ENCODE data around the gene NVL.

The NVL gene

DNA sequence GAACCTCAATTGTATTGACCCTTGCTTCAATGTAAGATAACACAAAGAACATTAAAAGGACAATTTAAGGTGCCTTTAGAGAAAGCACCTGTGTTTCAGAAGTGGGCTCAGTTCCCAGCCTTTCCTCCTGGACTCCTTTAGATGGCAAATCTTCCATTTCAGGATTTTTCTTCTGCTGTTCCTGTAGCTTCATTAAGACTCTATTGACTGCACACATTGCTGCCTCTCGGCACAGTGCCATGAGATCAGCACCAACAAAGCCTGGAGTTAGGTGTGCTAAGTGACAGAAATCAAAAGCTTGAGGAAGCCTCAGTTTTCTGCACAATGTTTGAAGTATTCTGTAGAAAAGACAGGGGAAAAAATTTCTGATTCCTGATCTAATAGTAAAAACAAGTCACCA, 40.6 kb downstream of the NVL start:
- intact Hi-C loops (cut with micrococcal nuclease) = loop anchor here (10.0 kb wide), 1 partner anchor 85 kb away; no protein-coding TSS in a partner anchor
- Mint-ChIP-seq H3K27ac (no peak overlapping the region), H3K4me1 (ENCODE audit: low read depth) (no peaks in the 10 kb centered on the region), H3K4me3 (no peak overlapping the region), H3K36me3 (ENCODE audit: low read depth) (peaks cover 74% of the 10 kb centered on the region), H3K27me3 (no peaks in the 10 kb centered on the region), H3K9me3 (no peaks in the 10 kb centered on the region)

DNA sequence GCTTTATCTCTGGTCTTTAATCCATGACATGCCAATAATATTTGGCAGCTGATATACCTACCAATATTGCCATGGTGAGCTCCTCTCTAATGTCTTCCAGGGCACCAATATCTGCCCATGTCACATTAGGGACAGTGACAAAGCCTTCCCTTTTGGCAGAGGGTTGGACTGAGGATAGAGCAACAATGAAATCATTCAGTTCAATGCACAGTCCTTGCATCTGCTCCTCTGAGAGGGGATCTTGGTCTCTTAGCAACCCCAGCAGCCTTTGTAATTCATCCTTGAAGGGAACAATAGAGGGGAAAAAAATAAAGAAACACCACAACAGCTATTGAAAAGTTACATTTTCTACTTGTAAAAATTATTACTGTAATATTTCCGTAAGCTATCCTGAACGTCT, 42.3 kb downstream of the NVL start:
- no peak overlapping the region for H3K4me3 Mint-ChIP-seq
- no peak overlapping the region for H3K27ac Mint-ChIP-seq
- intact Hi-C loops (cut with micrococcal nuclease) = loop anchor here (10.0 kb wide), 1 partner anchor 87 kb away; no protein-coding TSS in a partner anchor
- peaks cover 69% of the 10 kb centered on the region for H3K36me3 Mint-ChIP-seq (ENCODE audit: low read depth)
- no peaks in the 10 kb centered on the region for H3K4me1 Mint-ChIP-seq (ENCODE audit: low read depth)
- no peaks in the 10 kb centered on the region for H3K9me3 Mint-ChIP-seq
- H3K27me3 Mint-ChIP-seq = no peaks in the 10 kb centered on the region

DNA sequence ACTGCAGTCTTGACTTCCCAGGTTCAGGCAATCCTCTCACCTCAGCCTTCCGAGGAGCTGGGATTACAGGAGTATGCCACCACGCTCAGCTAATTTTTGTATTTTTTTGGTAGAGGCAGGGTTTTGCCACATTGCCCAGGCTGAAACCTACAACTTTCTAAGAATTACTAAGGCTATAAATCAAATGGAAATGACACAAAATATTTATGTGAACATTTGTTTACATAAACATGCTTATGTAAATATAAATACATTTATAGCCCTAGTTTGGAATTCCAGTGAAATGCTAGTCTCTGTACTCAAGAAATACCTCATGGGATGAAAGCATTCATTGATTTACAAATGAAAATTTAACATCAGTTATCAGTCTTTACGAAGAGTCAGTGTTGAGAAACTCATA, 47.8 kb downstream of the NVL start:
- no peaks in the 10 kb centered on the region for H3K27me3 Mint-ChIP-seq
- H3K4me1 Mint-ChIP-seq (ENCODE audit: low read depth) = no peaks in the 10 kb centered on the region
- intact Hi-C loops (cut with micrococcal nuclease) = loop anchor here (10.0 kb wide), 1 partner anchor 93 kb away; no protein-coding TSS in a partner anchor
- H3K36me3 Mint-ChIP-seq (ENCODE audit: low read depth) = peaks cover 79% of the 10 kb centered on the region
- no peak overlapping the region for H3K4me3 Mint-ChIP-seq
- H3K9me3 Mint-ChIP-seq = no peaks in the 10 kb centered on the region
- no peak overlapping the region for H3K27ac Mint-ChIP-seq

DNA sequence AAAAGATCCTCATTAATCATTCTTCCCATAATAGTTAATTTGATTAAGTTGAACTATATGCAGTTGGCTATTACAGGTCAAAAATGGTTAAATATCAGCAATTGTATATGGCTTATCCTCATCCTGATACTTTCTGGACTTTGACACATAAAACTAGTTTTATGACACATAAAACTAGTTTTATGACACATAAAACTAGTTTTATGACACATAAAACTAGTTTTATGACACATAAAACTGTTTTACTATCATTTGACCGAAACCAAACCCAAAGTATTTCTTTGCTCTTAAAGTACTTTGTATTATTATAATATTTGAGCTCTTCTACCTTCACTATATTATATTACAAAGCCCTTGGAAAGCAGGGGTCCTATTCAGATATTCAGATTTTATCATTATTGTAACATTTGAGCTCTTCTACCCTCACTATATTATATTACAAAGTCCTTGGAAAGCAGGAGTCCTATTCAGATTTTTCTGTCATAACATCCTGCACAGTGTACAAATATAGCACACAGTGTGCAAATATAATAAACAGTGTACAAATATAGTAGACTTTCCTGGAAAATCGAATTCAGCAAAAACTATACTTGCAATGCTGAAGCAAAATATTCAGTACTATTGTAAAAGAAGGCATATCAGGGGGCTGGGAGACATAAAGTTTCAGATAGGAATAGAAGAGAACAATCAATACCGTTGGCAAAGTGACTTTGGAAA, 53.0 kb downstream of the NVL start:
- no peak overlapping the region for H3K4me3 Mint-ChIP-seq
- H3K27ac Mint-ChIP-seq = no peak overlapping the region

DNA sequence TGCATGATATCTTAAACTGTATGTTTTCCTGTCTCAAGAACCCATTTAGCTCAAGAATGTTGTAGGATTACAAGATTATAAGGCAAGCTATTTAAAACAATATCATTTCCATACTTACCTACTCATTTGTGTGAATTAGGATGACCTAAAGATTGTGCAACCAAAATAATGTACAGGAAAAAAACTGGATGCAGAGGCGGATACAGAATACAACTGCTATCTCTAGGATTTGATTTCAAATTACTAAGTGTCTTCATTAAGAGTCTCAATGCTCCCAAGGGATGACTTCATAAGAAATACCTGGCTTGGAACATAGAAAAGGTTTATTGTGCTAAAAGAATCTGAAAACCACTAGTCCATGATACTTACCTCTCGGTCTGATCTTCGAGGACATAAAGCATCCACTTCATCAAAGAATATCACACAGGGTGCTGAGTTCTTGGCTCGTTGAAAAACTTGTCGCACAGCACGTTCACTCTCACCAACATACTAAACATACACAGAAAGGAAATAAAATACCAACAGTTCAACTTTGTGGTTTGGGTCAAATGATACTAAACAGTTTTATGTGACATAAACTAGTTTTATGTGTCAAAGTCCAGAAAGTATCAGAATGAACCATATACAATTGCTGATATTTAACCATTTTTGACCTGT, 54.9 kb downstream of the NVL start:
- no peak overlapping the region for H3K4me3 Mint-ChIP-seq
- H3K27ac Mint-ChIP-seq = no peak overlapping the region
- no peaks in the 10 kb centered on the region for H3K4me1 Mint-ChIP-seq (ENCODE audit: low read depth)
- H3K9me3 Mint-ChIP-seq = no peaks in the 10 kb centered on the region
- peaks cover 71% of the 10 kb centered on the region for H3K36me3 Mint-ChIP-seq (ENCODE audit: low read depth)
- H3K27me3 Mint-ChIP-seq = no peaks in the 10 kb centered on the region
- intact Hi-C loops (cut with micrococcal nuclease) = no loop called here

More for the DNA sequence above, 53.0 kb downstream of the NVL start:
- Mint-ChIP-seq H3K4me1 (ENCODE audit: low read depth) (no peaks in the 10 kb centered on the region), H3K36me3 (ENCODE audit: low read depth) (peaks cover 78% of the 10 kb centered on the region), H3K9me3 (no peaks in the 10 kb centered on the region), H3K27me3 (no peaks in the 10 kb centered on the region)
- intact Hi-C loops (cut with micrococcal nuclease) = no loop called here

DNA sequence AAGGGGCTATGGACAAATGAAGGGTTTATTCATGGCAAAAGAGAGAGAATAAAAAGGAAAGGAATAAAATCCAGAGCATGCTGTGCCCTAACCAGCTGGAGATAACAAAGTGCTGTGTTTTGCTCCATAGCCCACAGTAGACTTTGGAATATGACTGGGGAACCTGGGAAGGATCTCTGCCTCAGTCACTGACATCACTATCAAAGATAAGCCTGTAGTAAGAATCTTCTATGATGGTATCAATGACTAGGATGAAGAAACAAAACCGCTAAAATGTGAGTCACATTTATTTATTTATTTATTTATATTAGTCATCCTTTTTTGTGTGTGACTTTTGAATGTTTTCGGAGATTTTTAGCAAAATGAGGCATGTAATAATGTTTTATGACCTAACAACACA, 56.3 kb downstream of the NVL start:
- no peaks in the 10 kb centered on the region for H3K9me3 Mint-ChIP-seq
- H3K27me3 Mint-ChIP-seq = no peaks in the 10 kb centered on the region
- no peak overlapping the region for H3K4me3 Mint-ChIP-seq
- H3K4me1 Mint-ChIP-seq (ENCODE audit: low read depth) = no peaks in the 10 kb centered on the region
- H3K36me3 Mint-ChIP-seq (ENCODE audit: low read depth) = peaks cover 80% of the 10 kb centered on the region
- H3K27ac Mint-ChIP-seq = no peak overlapping the region
- intact Hi-C loops (cut with micrococcal nuclease) = no loop called here

DNA sequence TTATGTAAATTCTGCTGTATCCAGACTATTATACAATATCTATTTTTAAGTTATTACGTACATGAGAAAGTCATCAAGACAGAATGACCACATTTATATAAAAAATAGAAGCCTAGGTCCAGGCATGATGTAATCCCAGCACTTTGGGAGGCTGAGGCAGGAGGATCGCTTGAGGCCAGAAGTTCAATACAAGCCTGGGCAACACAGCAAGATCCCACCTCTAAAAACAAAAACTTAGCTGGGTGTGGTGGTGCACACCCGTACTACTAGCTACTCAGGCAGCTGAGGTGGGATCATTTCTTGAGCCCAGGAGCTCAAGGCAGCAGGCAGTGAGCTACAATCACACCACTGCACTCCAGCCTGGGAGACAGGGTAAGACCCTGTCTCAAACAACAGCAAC, 58.9 kb downstream of the NVL start:
- Mint-ChIP-seq H3K9me3 (no peaks in the 10 kb centered on the region), H3K36me3 (ENCODE audit: low read depth) (peaks cover 84% of the 10 kb centered on the region), H3K4me1 (ENCODE audit: low read depth) (no peaks in the 10 kb centered on the region), H3K27me3 (no peaks in the 10 kb centered on the region), H3K27ac (no peak overlapping the region), H3K4me3 (no peak overlapping the region)
- intact Hi-C loops (cut with micrococcal nuclease) = no loop called here

DNA sequence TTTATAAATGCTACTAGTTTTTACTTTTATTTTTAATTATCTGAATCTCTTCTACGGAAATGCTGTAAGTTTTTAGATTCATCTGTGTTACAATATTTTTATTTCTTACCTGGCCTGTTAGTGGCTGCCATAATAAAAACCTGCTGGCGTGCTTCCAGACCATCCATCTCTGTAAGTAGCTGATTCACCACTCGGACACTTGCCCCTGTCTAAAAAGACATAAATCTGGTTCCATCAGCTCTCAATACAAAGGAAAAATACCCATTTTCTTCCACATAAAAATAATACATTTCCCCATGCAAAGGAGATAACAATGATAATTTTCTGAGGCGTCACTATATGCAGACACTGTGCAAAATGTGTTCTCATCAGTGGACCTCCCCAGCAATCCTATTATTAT, 62.0 kb downstream of the NVL start:
- no peak overlapping the region for H3K4me3 Mint-ChIP-seq
- intact Hi-C loops (cut with micrococcal nuclease) = no loop called here
- peaks cover 83% of the 10 kb centered on the region for H3K36me3 Mint-ChIP-seq (ENCODE audit: low read depth)

DNA sequence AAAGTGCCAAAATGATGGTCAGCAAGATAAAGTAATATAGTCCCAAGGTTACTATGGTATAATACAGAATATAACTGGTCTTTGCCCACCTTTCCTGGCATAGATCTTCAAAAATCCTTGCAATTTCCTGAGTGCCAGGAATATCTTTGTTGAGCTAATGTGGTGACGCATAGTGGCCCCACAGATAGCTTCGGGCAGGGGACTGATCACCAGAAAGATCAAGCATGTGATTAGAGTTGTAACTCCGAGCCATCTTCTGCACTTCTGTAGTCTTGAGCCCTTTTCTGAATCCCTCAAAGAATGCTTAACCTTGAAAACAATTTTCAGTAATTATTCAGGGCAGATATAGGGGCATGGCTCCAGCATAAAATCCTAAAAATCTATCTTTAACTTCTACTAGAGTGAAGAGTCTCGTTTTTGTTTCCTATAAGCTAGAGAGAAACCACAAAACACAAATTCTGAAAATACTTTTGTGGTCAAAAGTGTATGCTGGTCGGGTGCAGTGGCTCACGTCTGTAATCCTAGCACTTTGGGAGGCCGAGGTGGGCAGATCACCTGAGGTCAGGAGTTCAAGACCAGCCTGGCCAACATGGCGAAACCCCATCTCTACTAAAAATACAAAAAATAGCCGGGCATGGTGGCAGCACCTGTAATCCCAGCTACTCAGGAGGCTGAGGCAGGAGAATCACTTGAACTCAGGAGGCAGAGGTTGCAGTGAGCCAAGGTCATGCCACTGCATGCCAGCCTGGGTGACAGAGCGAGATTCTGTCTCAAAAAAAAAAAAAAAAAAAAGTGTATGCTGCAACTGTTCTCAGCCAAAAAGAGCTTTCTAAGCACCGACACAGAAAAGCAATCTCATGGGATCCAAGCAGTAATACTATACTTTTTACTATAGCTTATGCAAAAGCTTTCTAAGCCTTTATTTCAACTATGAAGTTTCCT, 62.8 kb downstream of the NVL start:
- intact Hi-C loops (cut with micrococcal nuclease) = no loop called here
- Mint-ChIP-seq H3K36me3 (ENCODE audit: low read depth) (peaks cover 83% of the 10 kb centered on the region), H3K27ac (no peak overlapping the region), H3K9me3 (no peaks in the 10 kb centered on the region), H3K4me1 (ENCODE audit: low read depth) (peaks cover 9% of the 10 kb centered on the region), H3K27me3 (no peaks in the 10 kb centered on the region), H3K4me3 (no peak overlapping the region)

More for the DNA sequence above, 62.0 kb downstream of the NVL start:
- no peaks in the 10 kb centered on the region for H3K9me3 Mint-ChIP-seq
- peaks cover 1% of the 10 kb centered on the region for H3K4me1 Mint-ChIP-seq (ENCODE audit: low read depth)
- H3K27me3 Mint-ChIP-seq = no peaks in the 10 kb centered on the region
- H3K27ac Mint-ChIP-seq = no peak overlapping the region

DNA sequence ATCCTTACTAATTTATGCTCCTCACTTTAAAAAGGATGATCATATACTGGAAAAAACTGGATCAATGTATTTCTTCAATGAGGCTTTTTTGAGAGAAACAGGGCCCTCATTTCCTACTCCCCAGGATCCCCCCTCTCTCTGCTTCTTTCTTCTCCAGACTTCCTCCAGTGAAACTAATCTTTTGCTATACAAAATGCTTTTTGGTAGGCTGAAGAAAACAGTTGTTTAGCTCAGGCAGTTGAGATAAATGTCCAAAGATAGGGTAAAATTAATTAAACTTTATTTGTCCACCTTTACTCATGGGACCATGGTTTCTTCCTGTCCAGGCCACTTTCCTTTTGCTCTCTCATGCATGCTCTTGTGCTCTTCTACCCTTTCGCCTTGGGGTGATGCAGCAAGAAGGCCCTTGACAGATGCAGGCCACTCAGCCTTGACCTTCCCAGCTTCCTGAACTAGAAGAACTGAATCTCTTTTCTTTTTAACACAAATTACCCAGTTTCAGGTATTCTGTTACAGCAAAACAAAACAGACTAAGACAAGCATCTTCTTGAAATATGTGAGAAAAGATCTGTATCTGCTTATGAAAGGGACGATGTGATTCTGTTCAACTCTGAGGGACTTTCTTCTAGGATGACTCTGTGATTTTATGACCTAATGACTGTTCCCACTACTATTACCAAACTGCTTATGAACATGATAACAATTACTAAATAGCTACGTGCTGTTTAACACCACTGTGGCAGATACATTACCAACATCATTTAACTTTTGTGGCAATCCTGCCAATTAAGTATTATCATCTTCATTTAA, 63.7 kb downstream of the NVL start:
- H3K4me3 Mint-ChIP-seq = no peak overlapping the region
- intact Hi-C loops (cut with micrococcal nuclease) = no loop called here

DNA sequence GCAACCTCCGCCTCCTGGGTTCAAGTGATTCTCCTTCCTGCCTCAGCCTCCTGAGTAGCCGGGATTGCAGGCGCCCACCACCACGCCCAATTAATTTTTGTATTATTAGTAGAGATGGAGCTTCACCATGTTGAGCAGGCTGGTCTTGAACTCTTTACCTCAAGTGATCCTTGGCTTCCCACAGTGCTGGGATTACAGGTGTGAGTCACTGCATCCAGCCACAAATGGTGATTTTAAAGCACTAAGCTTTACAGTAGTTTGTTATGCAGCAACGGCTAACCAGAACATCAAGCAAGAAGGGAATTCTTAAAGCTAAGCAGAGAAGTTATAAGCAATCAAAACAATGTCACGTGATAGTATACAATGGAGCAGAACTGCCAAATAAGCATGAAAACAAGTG, 65.7 kb downstream of the NVL start:
- no peaks in the 10 kb centered on the region for H3K27me3 Mint-ChIP-seq
- peaks cover 14% of the 10 kb centered on the region for H3K4me1 Mint-ChIP-seq (ENCODE audit: low read depth)
- H3K4me3 Mint-ChIP-seq = no peak overlapping the region
- H3K27ac Mint-ChIP-seq = no peak overlapping the region
- intact Hi-C loops (cut with micrococcal nuclease) = no loop called here
- H3K9me3 Mint-ChIP-seq = no peaks in the 10 kb centered on the region
- H3K36me3 Mint-ChIP-seq (ENCODE audit: low read depth) = peaks cover 67% of the 10 kb centered on the region

More for the DNA sequence above, 63.7 kb downstream of the NVL start:
- H3K27me3 Mint-ChIP-seq = no peaks in the 10 kb centered on the region
- no peaks in the 10 kb centered on the region for H3K9me3 Mint-ChIP-seq
- no peak overlapping the region for H3K27ac Mint-ChIP-seq
- peaks cover 14% of the 10 kb centered on the region for H3K4me1 Mint-ChIP-seq (ENCODE audit: low read depth)
- peaks cover 78% of the 10 kb centered on the region for H3K36me3 Mint-ChIP-seq (ENCODE audit: low read depth)

DNA sequence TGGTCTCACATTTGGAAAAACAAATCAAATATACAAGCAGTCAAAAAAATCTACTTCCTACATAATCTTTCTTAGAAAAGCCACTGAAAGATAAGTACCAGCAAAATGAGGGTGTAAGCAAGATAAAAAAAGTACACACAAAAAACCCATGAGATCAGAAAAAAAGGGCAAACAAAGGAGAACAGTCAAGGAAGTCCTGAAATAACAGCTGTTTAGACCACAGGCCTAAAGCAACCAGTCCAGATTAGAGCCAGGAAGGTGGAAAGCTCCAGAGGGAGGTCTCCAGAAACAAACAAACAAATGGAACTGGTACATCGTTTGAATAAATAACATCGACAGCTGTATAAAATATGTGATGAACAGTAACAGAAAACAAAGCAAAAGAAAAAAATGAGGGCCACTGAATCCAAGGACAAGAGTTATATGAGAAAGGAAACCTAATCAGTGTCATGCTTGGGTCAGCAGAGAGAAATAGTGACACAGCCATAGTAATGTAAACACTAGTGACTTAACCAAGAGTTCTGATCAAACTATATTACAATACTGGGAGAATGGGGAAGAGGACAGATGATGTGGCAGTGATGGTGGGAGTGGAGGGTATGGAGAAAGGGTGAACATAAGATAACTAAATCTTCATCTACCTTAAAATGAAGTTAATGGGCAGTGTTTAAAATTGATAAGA, 67.5 kb downstream of the NVL start:
- H3K27me3 Mint-ChIP-seq = no peaks in the 10 kb centered on the region
- intact Hi-C loops (cut with micrococcal nuclease) = no loop called here
- H3K9me3 Mint-ChIP-seq = no peaks in the 10 kb centered on the region
- H3K36me3 Mint-ChIP-seq (ENCODE audit: low read depth) = peaks cover 55% of the 10 kb centered on the region
- H3K4me1 Mint-ChIP-seq (ENCODE audit: low read depth) = peaks cover 14% of the 10 kb centered on the region
- peak overlapping the region; percentile 15 for H3K27ac Mint-ChIP-seq
- H3K4me3 Mint-ChIP-seq = no peak overlapping the region

DNA sequence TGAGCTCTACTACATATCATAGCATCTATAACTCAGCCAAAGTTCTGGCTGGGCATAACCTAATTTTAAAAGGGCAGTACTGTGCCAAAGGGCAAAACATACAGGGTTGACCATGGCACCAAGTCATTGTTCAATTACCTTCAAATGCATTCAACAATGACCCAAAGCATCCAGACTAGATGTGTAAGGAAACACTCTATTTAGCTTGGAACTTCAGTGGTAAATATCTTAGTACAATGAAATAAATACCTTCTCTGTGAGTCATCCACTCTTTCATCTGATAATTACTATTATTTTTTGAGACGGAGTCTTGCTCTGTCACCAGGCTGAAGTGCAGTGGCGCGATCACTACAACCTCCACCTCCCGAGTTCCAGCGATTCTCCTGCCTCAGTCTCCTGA, 70.0 kb downstream of the NVL start:
- H3K36me3 Mint-ChIP-seq (ENCODE audit: low read depth) = peaks cover 47% of the 10 kb centered on the region
- H3K9me3 Mint-ChIP-seq = no peaks in the 10 kb centered on the region
- H3K4me1 Mint-ChIP-seq (ENCODE audit: low read depth) = peaks cover 14% of the 10 kb centered on the region
- intact Hi-C loops (cut with micrococcal nuclease) = no loop called here
- H3K4me3 Mint-ChIP-seq = no peak overlapping the region
- no peaks in the 10 kb centered on the region for H3K27me3 Mint-ChIP-seq
- no peak overlapping the region for H3K27ac Mint-ChIP-seq

Data from dendritic cell treated with granulocyte-macrophage colony-stimulating factor and Interleukin-4, amounts not matched to agents 40 ng/mL and 50 ng/mL, for 4 days (primary cell).